DLD1 (cell line): ENCODE results near the gene ARRDC3.

Experiments
- in situ Hi-C: cut with HindIII; loops from 2 replicates; pipeline ENCODE4 v1.10.0; 2017; ENCODE audit warnings: low sequenced_read_pairs

ARRDC3 gene

DNA sequence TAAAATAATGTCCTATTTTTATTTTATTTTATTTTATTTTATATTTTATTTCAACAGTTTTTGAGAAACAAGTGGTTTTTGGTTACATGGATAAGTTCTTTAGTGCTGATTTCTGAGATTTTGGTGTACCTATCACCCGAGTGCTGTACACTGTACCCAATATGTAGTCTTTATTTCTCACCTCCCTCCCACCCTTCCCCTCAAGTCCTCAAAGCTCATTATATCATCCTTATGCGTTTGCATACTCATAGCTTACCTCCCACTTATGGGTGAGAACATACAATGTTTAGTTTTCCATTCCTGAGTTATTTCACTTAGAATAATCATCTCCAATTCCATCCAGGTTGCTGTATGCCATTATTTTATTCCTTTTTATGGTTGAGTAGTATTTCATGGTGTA lies 63.5 kb downstream of the ARRDC3 start:
- in situ Hi-C loops: no loop called here

DNA sequence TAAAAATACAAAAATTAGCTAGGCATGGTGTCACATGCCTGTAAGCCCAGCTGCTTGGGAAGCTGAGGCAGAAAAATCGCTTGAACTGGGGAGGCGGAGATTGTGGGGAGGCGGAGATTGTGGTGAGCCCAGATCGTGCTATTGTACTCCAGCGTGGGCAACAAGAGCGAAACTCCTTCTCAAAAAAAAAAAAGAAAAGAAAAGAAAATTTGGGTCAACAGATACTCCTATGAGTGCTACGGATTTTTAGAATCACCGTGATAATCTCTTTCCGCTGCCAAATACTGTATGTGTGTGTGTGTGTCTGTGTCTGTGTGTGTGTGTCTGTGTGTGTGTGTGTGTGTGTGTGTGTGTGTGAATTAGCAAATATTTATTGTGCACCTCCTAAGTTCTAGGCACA lies 64.4 kb downstream of the ARRDC3 start:
- in situ Hi-C loops: no loop called here
